IMR-90 (cell line): ENCODE measurements around the gene COQ10A. TPM values are rescaled to one million over a fixed set of nuclear protein-coding genes. Genes with fewer than 3 reads are reported as not detected.

ENCODE experiments used
- ATAC-seq: fragments of 200-7000 bp; cut with Tn5 transposase; 2 replicates; pipeline ENCODE4 v1.9.1; 2020; ENCODE audit warnings: low read depth, mild to moderate bottlenecking, moderate library complexity
- BruUV-seq: library from RNA; stranded (reverse); fragments of 400-500 nt; replicated peaks from 2 replicates; lab custom pipeline; 2021; lab: Mats Ljungman, UMichigan
- CTCF ChIA-PET: fragments of 300-600 bp; formaldehyde crosslinking; extraction: SDS; loops from one replicate; lab custom pipeline; 2021; ENCODE audit warnings: antibody characterized with exemption; lab: Yijun Ruan, JAX
- POLR2A ChIA-PET: fragments of 300-600 bp; sonication (Branson Sonifier 250); formaldehyde crosslinking; loops from one replicate; lab custom pipeline; 2022; ENCODE audit warnings: antibody characterized with exemption; ENCODE audit not compliant: unreplicated experiment; lab: Charles Lee
- DNase-seq: peaks from one replicate; pipeline ENCODE4 v3.0.0; 2013
- H2AFZ ChIP-seq: replicated peaks from 2 replicates; pipeline ENCODE3; 2013; ENCODE audit warnings: low read length, mild to moderate bottlenecking; ENCODE audit not compliant: poor library complexity
- H2AK5ac ChIP-seq: 2 replicates; pipeline ENCODE4 v1.6.1; 2013; ENCODE audit warnings: low read depth, low read length, inconsistent platforms
- H2AK9ac ChIP-seq: replicated peaks from 2 replicates; pipeline ENCODE3; 2013; ENCODE audit warnings: mild to moderate bottlenecking, low read depth, low read length, moderate library complexity; ENCODE audit not compliant: poor library complexity
- H2BK120ac ChIP-seq: 2 replicates; pipeline ENCODE4 v1.6.1; 2013; ENCODE audit warnings: low read depth, low read length, inconsistent platforms
- H2BK15ac ChIP-seq: 3 replicates; pipeline ENCODE4 v1.6.1; 2013; ENCODE audit warnings: low read depth, low read length, inconsistent platforms
- H2BK20ac ChIP-seq: 2 replicates; pipeline ENCODE4 v1.6.1; 2013; ENCODE audit warnings: low read depth, mild to moderate bottlenecking, inconsistent platforms, low read length, moderate library complexity
- H2BK5ac ChIP-seq: 2 replicates; pipeline ENCODE4 v1.6.1; 2013; ENCODE audit warnings: mild to moderate bottlenecking, low read depth, low read length, inconsistent platforms; ENCODE audit not compliant: poor library complexity, severe bottlenecking
- H3K14ac ChIP-seq: replicated peaks from 2 replicates; pipeline ENCODE4 v1.6.1; 2013; ENCODE audit warnings: low read depth, low read length, inconsistent platforms
- H3K18ac ChIP-seq: 2 replicates; pipeline ENCODE4 v1.6.1; 2013; ENCODE audit warnings: low read depth, low read length, control low read depth
- H3K23ac ChIP-seq: 2 replicates; pipeline ENCODE4 v1.6.1; 2013; ENCODE audit warnings: low read depth, low read length, inconsistent platforms
- H3K27ac ChIP-seq: 2 replicates; pipeline ENCODE4 v1.5.1; 2013; ENCODE audit warnings: mild to moderate bottlenecking, control low read depth, low read length; ENCODE audit not compliant: insufficient read depth
- H3K27me3 ChIP-seq: 2 replicates; pipeline ENCODE4 v1.6.1; 2013; ENCODE audit warnings: low read length; ENCODE audit not compliant: control insufficient read depth, insufficient read depth
- H3K36me3 ChIP-seq: 2 replicates; pipeline ENCODE4 v1.6.1; 2013; ENCODE audit warnings: low read length, mixed read lengths; ENCODE audit not compliant: control insufficient read depth, insufficient read depth
- H3K4ac ChIP-seq: 2 replicates; pipeline ENCODE4 v1.6.1; 2013; ENCODE audit warnings: low read depth, low read length, inconsistent platforms
- H3K4me1 ChIP-seq: 2 replicates; pipeline ENCODE4 v1.6.1; 2013; ENCODE audit warnings: low read length, mixed read lengths; ENCODE audit not compliant: control insufficient read depth, insufficient read depth
- H3K4me2 ChIP-seq: 2 replicates; pipeline ENCODE4 v1.6.1; 2013; ENCODE audit warnings: low read depth, mild to moderate bottlenecking, control low read depth, low read length, moderate library complexity
- H3K4me3 ChIP-seq: 2 replicates; pipeline ENCODE4 v1.5.1; 2013; ENCODE audit warnings: low read depth, mild to moderate bottlenecking, control low read depth, low read length, moderate library complexity; ENCODE audit not compliant: insufficient read depth
- H3K56ac ChIP-seq: 2 replicates; pipeline ENCODE4 v1.6.1; 2013; ENCODE audit warnings: low read length, inconsistent platforms; ENCODE audit not compliant: insufficient read depth; ENCODE audit errors: extremely low read depth
- H3K79me1 ChIP-seq, 2 experiments: 2 replicates each; pipeline ENCODE4 v1.6.1; 2013; ENCODE audit warnings: low read length in 2 of 2, inconsistent platforms in 1 of 2, low read depth in 1 of 2
- H3K9ac ChIP-seq: 2 replicates; pipeline ENCODE4 v1.6.1; 2013; ENCODE audit warnings: low read depth, low read length, control low read depth
- H3K9me1 ChIP-seq: 2 replicates; pipeline ENCODE4 v1.6.1; 2013; ENCODE audit warnings: low read length, inconsistent platforms; ENCODE audit not compliant: insufficient read depth
- H3K9me3 ChIP-seq: 2 replicates; pipeline ENCODE4 v1.6.1; 2013; ENCODE audit warnings: low read length; ENCODE audit not compliant: control insufficient read depth, insufficient read depth
- H4K20me1 ChIP-seq: 2 replicates; pipeline ENCODE4 v1.6.1; 2013; ENCODE audit warnings: low read length, inconsistent platforms; ENCODE audit not compliant: insufficient read depth
- H4K5ac ChIP-seq: 2 replicates; pipeline ENCODE4 v1.6.1; 2013; ENCODE audit warnings: mild to moderate bottlenecking, low read depth, low read length, control low read depth
- H4K8ac ChIP-seq, 2 experiments: 2 replicates each; pipeline ENCODE4 v1.6.1; 2013; ENCODE audit warnings: low read depth in 2 of 2, low read length in 2 of 2, control low read depth in 1 of 2, inconsistent platforms in 1 of 2
- H4K91ac ChIP-seq: 2 replicates; pipeline ENCODE4 v1.6.1; 2013; ENCODE audit warnings: low read depth, low read length, inconsistent platforms; ENCODE audit not compliant: insufficient read depth
- BHLHE40 ChIP-seq: fragments of 150-350 bp; IDR thresholded peaks from 2 replicates; pipeline ENCODE4 v1.6.1; 2016; ENCODE audit warnings: mild to moderate bottlenecking, low read depth, low read length
- CEBPB ChIP-seq: IDR thresholded peaks from 2 replicates; pipeline ENCODE4 v1.6.1; 2012; ENCODE audit warnings: low read depth, low read length, improper control_type of control experiment
- CHD1 ChIP-seq: IDR thresholded peaks from 2 replicates; pipeline ENCODE4 v1.6.1; 2012; ENCODE audit warnings: low read depth, low read length, improper control_type of control experiment
- ELK1 ChIP-seq: fragments of 150-350 bp; IDR thresholded peaks from 2 replicates; pipeline ENCODE4 v1.6.1; 2016; ENCODE audit warnings: low read depth, mild to moderate bottlenecking, low read length, moderate library complexity, borderline replicate concordance
- FOS ChIP-seq: fragments of 150-350 bp; IDR thresholded peaks from 2 replicates; pipeline ENCODE4 v1.6.1; 2016; ENCODE audit warnings: low read depth, low read length
- MAFK ChIP-seq: IDR thresholded peaks from 2 replicates; pipeline ENCODE4 v1.6.1; 2012; ENCODE audit warnings: low read depth, low read length, improper control_type of control experiment
- MAZ ChIP-seq: IDR thresholded peaks from 2 replicates; pipeline ENCODE4 v1.6.1; 2012; ENCODE audit warnings: low read depth, mild to moderate bottlenecking, low read length, improper control_type of control experiment, moderate library complexity, borderline replicate concordance
- MXI1 ChIP-seq: IDR thresholded peaks from 2 replicates; pipeline ENCODE4 v1.6.1; 2012; ENCODE audit warnings: low read depth, mild to moderate bottlenecking, low read length, moderate library complexity, borderline replicate concordance
- NFE2L2 ChIP-seq: fragments of 150-350 bp; IDR thresholded peaks from 2 replicates; pipeline ENCODE4 v1.6.1; 2016; ENCODE audit warnings: low read depth, mild to moderate bottlenecking, low read length
- POLR2A ChIP-seq: IDR thresholded peaks from 2 replicates; pipeline ENCODE4 v1.6.1; 2012; ENCODE audit warnings: mild to moderate bottlenecking, low read depth, low read length
- RAD21 ChIP-seq: IDR thresholded peaks from 2 replicates; pipeline ENCODE4 v1.6.1; 2012; ENCODE audit warnings: low read length, improper control_type of control experiment
- RCOR1 ChIP-seq: IDR thresholded peaks from 2 replicates; pipeline ENCODE4 v1.6.1; 2012; ENCODE audit warnings: mild to moderate bottlenecking, low read length, improper control_type of control experiment; ENCODE audit not compliant: insufficient replicate concordance
- RFX5 ChIP-seq: IDR thresholded peaks from 2 replicates; pipeline ENCODE4 v1.8.0; 2012; ENCODE audit warnings: low read depth, mild to moderate bottlenecking, low read length, moderate library complexity
- SMC3 ChIP-seq: fragments of 150-350 bp; IDR thresholded peaks from 2 replicates; pipeline ENCODE4 v1.6.1; 2016; ENCODE audit warnings: low read depth, mild to moderate bottlenecking, antibody characterized with exemption, low read length, moderate library complexity
- USF2 ChIP-seq: fragments of 150-350 bp; IDR thresholded peaks from 2 replicates; pipeline ENCODE4 v1.6.1; 2017; ENCODE audit warnings: mild to moderate bottlenecking, antibody characterized with exemption, low read length, low read depth
- WGBS, 2 experiments: methylation state at CpG; one replicate each; pipeline versions ENCODE4 v1.1.5 to v1.1.7; 2013; ENCODE audit warnings: missing lambda C conversion rate in 2 of 2; ENCODE audit not compliant: insufficient read length in 1 of 2; ENCODE audit errors: extremely low coverage in 2 of 2; 5-methylcytosine and 5-hydroxymethylcytosine counted together
- dilution Hi-C: fragments of 300-500 bp; cut with HindIII; formaldehyde crosslinking; loops from one replicate; pipeline ENCODE4 v1.14.3; 2018; ENCODE audit warnings: low sequenced_read_pairs; ENCODE audit not compliant: unreplicated experiment
- in situ Hi-C: fragments of 300-500 bp; cut with MboI; formaldehyde crosslinking; loops from 3 replicates; pipeline ENCODE4 v1.14.3; 2019; ENCODE audit warnings: low sequenced_read_pairs, inconsistent platforms, mixed read lengths
- intact Hi-C: fragments of 100-400 bp; cut with micrococcal nuclease; formaldehyde crosslinking; loops from 2 replicates; pipeline ENCODE4 v1.10.0; 2022
- polyA plus RNA-seq, 3 experiments: library from polyadenylated mRNA; depleted of rRNA; stranded (reverse); fragments of >200 nt; gene quantifications; 2 replicates each; pipeline ENCODE4 v1.2.3, GENCODE V29; 2012; ENCODE audit warnings: low replicate concordance in 1 of 3
- total RNA-seq: library from RNA; depleted of rRNA; stranded (reverse); fragments of >200 nt; gene quantifications from 2 replicates; pipeline ENCODE4 v1.2.3, GENCODE V29; 2012
- TF ChIP-seq, protein P1 (sequence below): conservative IDR thresholded peaks from 2 replicates; pipeline ENCODE4 v1.5.1; 2012; ENCODE audit warnings: mild to moderate bottlenecking, low read depth, low read length, improper control_type of control experiment

COQ10A gene
- total and polyA plus RNA-seq, 2 of the 4 experiments (the other 2 are of a cell fraction), result 4.7 to 10.8 TPM

DNA sequence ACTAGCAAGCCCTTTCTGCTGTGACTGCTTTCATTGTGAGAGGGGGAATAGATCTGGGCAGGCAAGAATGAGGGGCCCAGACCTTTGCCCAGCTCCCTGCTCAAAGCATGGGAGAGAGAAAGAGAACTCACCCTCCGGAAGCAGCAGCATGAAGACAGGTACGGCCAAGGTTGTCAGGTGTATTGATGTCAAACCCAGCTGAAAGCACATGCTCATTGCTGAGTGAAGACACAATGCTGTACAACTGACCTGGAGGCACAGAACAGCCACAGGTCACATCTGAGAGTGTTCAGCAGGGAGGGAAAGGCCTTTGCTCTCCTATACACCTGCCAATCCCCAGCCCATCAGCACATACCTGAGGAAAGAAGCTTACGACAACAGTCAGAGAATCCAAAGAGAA is 14.1 kb upstream of the COQ10A start:
- Histone ChIP-seq H2BK5ac (no peak overlapping the region), H4K8ac (no peak overlapping the region), H3K27ac (no peak overlapping the region), H3K4me1 (peaks cover 12% of the 10 kb centered on the region), H4K91ac (no peak overlapping the region), H4K5ac (no peak overlapping the region), H2BK120ac (no peak overlapping the region), H3K9me3 (no peaks in the 10 kb centered on the region), H2AK5ac (no peak overlapping the region), H3K36me3 (peaks cover 75% of the 10 kb centered on the region), H3K4ac (no peak overlapping the region), H3K9ac (no peak overlapping the region), H2AK9ac (no peak overlapping the region), H3K79me1 (peaks cover 43 to 72% of the 10 kb centered on the region in 2 experiments), H3K4me3 (no peak overlapping the region), H3K4me2 (no peak overlapping the region), H3K23ac (no peak overlapping the region), H2AFZ (no peak overlapping the region), H2BK20ac (no peak overlapping the region), H2BK15ac (no peak overlapping the region), H3K27me3 (no peaks in the 10 kb centered on the region), H3K9me1 (peaks cover 22% of the 10 kb centered on the region), H3K14ac (no peak overlapping the region), H3K18ac (no peak overlapping the region), H4K20me1 (peaks cover 52% of the 10 kb centered on the region), H3K56ac (no peak overlapping the region)
- in situ Hi-C loops (no loop called here), dilution Hi-C loops (no loop called here), intact Hi-C loops (no loop called here)
- no peak for ATAC-seq
- no peak for DNase-seq
- WGBS, 2 experiments, result 100% methylated on average over 2 of the region's 3 CpGs; no CpG with 5 or more reads in 1 of the 2 experiments
- BruUV-seq, result no TSS peak
- ChIA-PET POLR2A (no interaction called here), CTCF (no interaction called here)
- TF ChIP-seq RFX5, result no peak
- TF ChIP-seq POLR2A, result no peak
- no peak for TF ChIP-seq NFE2L2
- no peak for TF ChIP-seq MAZ
- no peak for TF ChIP-seq MAFK
- TF ChIP-seq CEBPB, result no peak
- TF ChIP-seq MXI1, result no peak
- TF ChIP-seq USF2, result no peak
- TF ChIP-seq SMC3, result no peak
- TF ChIP-seq RCOR1, result no peak
- no peak for TF ChIP-seq ELK1
- no peak for TF ChIP-seq RAD21
- no peak for TF ChIP-seq FOS
- TF ChIP-seq CHD1, result no peak
- TF ChIP-seq, protein P1, sequence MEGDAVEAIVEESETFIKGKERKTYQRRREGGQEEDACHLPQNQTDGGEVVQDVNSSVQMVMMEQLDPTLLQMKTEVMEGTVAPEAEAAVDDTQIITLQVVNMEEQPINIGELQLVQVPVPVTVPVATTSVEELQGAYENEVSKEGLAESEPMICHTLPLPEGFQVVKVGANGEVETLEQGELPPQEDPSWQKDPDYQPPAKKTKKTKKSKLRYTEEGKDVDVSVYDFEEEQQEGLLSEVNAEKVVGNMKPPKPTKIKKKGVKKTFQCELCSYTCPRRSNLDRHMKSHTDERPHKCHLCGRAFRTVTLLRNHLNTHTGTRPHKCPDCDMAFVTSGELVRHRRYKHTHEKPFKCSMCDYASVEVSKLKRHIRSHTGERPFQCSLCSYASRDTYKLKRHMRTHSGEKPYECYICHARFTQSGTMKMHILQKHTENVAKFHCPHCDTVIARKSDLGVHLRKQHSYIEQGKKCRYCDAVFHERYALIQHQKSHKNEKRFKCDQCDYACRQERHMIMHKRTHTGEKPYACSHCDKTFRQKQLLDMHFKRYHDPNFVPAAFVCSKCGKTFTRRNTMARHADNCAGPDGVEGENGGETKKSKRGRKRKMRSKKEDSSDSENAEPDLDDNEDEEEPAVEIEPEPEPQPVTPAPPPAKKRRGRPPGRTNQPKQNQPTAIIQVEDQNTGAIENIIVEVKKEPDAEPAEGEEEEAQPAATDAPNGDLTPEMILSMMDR, result no peak
- TF ChIP-seq BHLHE40, result no peak
